ENCODE results near the gene NKAP.
"Not testable (repeated sequence)": the region's sequence is repeated elsewhere in the genome, so short reads cannot be mapped to it uniquely, and the experiment has no call there.

NKAP gene

GRCh38 chrX:119943185-119943988, at the start of gene NKAP:
Gene NKAP (minus strand): TSS chrX:119943751. CDS start chrX:119943605, 146 bp downstream.
- peak; percentile 67 for DNase-seq (ENCODE audit: low read depth)

DNA sequence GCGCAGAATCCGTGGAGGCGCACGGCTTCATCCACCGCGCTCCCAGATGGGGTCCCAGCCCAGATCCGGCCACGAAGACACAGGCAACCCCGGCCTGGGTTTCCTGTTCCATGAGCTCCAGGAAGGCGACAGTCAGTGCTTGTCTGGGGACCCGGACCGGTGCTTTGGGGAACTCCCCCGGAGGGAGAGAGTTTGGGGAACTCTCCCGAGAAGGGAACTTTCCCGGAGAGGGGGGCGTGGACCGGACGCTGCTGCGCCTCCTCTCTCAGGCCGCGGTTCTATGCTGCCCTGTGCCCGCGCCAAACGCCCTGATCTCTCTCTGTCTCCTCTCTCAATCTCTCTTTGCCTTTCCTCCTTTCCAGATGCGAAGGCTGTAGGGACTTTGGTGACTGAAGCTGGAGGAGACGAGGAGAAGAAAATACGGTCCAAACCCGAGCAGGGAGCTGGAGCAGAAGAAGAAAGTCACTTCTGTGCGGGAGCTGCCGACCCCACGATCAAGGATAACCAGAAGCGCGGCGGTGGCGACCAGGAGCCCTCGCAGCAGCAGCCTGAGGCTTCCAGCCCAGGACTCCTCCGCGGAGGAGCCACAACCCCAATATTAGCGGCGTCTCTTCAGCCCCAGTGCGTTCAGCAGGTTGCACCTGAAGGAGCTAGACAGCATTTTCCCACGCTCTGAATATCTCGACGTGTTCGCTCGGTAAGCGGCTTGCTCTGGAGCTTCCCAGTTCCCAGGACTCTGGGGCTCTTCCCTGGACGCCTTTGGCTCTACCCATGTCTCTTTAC, 47.6 kb upstream of the NKAP start:
- no peak for DNase-seq (ENCODE audit: low read depth)

- no peak for DNase-seq (ENCODE audit: low read depth)
These were observed 47.0 kb upstream of the NKAP start for GRCh38 chrX:119990556-119991004.

DNA sequence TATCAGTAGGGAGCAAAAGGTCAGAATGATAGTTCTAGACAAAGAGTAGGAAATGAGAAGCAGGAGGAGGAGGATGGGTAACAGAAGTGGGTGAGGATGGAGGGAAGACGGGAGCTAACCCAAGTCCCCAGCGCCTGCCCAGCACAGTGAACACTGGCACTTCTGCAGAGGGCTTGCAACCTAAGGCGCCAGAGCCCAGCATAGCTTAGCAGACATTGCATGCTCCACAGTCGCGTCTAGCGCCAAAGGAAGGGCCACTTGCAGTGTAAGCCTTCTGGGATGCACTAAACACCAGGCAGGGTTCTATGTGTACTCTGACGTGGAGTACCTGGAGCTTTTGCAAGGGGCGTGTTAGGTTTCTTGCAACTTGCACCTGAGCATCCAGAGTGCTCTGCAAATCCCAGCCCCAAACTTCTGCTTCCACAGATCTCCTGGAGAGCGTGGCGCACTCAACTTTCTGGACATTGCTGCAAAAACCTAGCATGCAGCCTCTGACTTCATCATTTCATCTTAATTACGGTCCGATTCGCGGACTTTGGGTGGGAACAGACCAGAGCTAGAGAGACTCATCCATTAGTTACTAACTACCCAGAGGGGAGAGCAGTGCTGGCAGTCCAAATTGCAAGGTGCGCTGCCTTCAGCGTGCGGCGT, 46.5 kb upstream of the NKAP start:
- DNase-seq (ENCODE audit: low read depth), result no peak

- DNase-seq (ENCODE audit: low read depth), result no peak
These were observed 42.7 kb upstream of the NKAP start for GRCh38 chrX:119986203-119986602.

DNA sequence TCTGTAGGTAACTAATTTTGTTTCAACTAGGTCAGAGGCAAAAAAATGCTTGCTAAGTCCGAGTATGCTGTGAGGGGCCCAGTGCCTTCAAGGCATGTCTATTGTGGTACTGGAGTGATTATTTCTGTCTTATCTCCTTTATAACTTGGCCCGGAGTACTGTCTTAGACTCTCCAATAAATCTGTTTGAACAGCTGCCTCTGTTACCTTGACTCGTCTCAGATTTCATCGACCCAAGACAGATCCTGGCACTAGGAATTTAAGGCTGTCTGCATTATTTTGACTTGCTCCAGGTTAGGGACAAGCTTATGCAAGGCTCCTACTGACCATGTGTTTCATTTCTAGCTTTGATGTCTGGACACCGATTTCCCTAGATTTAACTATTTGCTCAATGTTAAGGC, 41.1 kb upstream of the NKAP start:
- DNase-seq (ENCODE audit: low read depth), result no peak

GRCh38 chrX:119983494-119983893, 39.9 kb upstream of the NKAP start:
- DNase-seq (ENCODE audit: low read depth), result no peak

DNA sequence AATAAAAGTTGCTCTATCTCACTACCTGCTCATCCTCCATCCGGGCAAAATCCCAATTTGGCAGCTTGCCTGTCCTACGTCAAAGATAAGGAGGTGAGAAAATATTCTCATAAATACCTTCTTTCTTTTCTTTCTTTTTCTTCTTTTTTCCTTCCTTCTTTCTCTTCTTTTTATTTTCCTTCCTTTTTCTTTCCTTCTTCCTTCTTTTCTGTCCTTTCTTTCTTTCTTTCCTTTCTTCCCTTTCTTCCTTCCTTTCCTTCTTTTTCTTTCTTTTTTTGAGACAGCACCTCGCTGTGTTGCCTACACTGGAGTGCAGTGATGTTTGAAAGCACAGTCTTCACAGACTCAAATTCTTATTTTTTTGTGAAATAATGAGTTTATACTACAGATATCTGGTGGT, 38.6 kb upstream of the NKAP start:
- no peak for DNase-seq (ENCODE audit: low read depth)

- no peak for DNase-seq (ENCODE audit: low read depth)
These were observed 37.9 kb upstream of the NKAP start for GRCh38 chrX:119981286-119982070.

- not testable (repeated sequence) for DNase-seq (ENCODE audit: low read depth)
These were observed 33.6 kb upstream of the NKAP start for GRCh38 chrX:119977172-119977571.

- DNase-seq (ENCODE audit: low read depth), result no peak
These were observed 27.6 kb upstream of the NKAP start for GRCh38 chrX:119971184-119971583.

DNA sequence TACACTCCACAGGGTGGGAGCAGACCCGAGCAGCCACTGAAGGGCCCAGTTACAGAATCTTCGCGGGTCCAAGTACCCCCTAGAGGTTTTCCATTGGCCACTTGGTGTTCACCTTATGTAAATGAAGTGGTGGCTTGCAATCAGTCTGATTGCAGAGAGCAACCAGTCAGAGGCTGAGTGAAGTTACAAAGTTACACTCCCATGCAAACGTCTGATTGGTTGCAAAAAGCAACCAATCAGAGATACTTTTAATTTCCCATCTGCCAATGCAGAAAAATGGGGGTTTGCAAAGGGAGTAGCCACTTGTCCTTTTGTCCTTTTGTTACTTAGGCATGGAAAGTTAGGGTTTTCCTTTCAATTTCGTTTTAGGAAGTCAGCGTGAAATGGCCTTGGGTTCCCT, 27.0 kb upstream of the NKAP start:
- DNase-seq (ENCODE audit: low read depth), result no peak

- DNase-seq (ENCODE audit: low read depth), result not testable (repeated sequence)
These were observed 23.3 kb upstream of the NKAP start for GRCh38 chrX:119966837-119967236.

GRCh38 chrX:119960625-119961024, 17.1 kb upstream of the NKAP start:
- DNase-seq (ENCODE audit: low read depth), result no peak

DNA sequence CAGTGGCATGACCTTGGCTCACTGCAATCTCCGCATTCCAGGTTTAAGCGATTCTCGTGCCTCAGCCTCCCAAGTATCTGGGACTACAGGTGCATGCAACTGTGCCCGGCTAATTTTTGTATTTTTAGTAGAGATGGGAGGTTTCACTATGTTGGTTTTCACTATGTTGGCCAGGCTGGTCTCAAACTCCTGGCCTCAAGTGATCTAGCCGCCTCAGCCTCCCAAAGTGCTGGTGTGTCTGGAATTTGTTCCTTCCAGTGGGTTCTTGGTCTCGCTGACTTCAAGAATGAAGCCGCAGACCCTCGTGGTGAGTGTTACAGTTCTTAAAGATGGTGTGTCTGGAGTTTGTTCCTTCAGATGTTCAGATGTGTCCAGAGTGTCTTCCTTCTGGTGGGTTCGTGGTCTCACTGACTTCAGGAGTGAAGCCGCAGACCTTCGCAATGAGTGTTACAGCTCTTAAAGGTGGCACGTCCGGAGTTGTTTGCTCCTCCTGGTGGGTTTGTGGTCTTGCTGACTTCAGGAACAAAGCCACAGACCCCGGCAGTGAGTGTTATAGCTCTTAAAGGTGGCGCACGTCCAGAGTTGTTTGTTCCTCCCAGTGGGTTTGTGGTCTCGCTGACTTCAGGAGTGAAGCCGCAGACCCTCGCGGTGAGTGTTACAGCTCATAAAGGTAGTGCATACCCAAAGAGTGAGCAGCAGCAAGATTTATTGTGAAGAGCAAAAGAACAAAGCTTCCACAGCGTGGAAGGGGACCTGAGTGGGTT, 12.4 kb upstream of the NKAP start:
- not testable (repeated sequence) for DNase-seq (ENCODE audit: low read depth)

- no peak for DNase-seq (ENCODE audit: low read depth)
These were observed 10.8 kb upstream of the NKAP start for GRCh38 chrX:119954374-119954773.

GRCh38 chrX:119948381-119948780, 4.8 kb upstream of the NKAP start:
- no peak for DNase-seq (ENCODE audit: low read depth)

- no peak for DNase-seq (ENCODE audit: low read depth)
These were observed 1.9 kb upstream of the NKAP start for GRCh38 chrX:119945481-119945880.

DNA sequence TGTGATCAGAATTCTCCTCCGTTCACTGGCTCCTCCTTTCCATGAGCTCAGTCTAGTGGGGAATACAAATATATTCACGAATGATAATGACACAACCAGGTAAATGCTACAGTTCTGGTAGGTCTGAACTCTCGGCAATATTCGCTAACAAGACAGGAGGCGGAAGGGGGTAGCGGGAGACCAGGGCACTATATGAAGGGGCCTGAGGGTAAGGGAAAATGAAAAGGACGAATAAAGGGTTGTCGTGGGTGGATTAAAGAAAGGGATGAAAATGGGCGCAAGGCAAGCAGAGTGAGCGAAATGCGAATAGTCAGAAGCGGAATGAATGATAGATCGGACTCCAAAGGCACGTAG, 743 bp downstream of the NKAP start:
- DNase-seq (ENCODE audit: low read depth), result no peak

DNA sequence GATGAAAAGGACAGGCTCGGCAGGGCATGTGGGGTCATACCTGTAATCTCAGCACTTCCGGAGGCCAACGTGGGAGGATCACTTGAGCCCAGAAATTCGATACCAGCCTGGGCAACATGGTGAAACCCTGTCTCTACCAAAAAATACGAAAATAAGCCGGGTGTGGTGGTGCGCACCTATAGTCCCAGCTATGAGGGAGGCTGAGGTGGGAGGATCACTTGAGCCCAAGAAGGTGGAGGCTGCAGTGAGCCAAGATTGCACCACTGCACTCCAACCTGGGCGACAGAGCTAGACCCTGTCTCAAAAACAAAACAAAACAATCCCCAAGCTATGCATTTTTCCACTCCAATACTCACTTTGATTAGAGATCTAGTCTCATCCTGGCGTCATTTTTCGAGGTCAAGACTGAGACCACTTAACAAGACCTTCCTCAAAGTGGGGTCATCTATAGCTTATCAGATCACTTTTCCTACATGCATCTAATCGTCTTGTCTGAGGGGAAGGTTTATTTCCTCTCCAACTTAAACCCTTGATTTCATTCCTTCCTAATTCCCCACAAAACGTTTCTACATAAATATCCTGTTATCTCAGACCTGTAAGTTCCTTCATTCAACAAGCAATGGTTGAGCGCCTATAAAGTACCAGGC, 1.3 kb downstream of the NKAP start:
- no peak for DNase-seq (ENCODE audit: low read depth)

DNA sequence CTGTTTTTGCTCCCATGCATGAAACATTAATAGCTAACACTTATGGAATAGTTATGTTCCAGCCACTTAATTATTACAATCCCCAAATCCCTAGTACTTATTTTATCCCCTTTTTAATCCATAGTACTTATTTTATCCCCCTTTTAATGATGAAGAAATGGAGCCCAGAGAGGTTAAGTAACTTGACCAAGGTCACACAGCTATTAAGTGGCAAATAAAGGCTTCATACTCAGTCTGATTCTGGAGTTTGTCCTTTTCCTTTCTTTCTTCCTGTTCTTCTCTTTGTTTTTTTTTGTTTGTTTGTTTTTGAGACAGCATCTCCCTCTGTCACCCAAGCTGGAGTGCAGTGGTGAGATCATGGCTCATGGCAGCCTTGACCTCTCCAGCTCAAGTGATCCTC, 2.2 kb downstream of the NKAP start:
- no peak for DNase-seq (ENCODE audit: low read depth)

Data from activated T-helper 9 cell treated with anti-CD3 and anti-CD28 coated beads, Interleukin-2, amount 50 U/mL, for 16 hours (primary cell).